Prostate gland (tissue), 2 donors: ENCODE results near the gene CTBP2. TPM values are rescaled to one million over a fixed set of nuclear protein-coding genes. Genes with fewer than 3 reads are reported as not detected.
"Not testable (repeated sequence)": the region's sequence is repeated elsewhere in the genome, so short reads cannot be mapped to it uniquely, and the experiment has no call there.

ENCODE experiments used
- DNase-seq: peaks from one replicate; pipeline ENCODE4 v3.0.0-alpha.2; 2019; ENCODE audit warnings: low spot score
- H3K27ac ChIP-seq, 2 donors: fragments of 200-600 bp; sonication (generic); 2 replicates each; pipeline ENCODE4 v1.5.1; 2017 to 2019
- H3K27me3 ChIP-seq: fragments of 200-600 bp; sonication (generic); replicated peaks from 2 replicates; pipeline ENCODE4 v1.5.1; 2019; ENCODE audit not compliant: insufficient read depth
- H3K36me3 ChIP-seq, 2 donors: fragments of 200-600 bp; sonication (generic); 1 replicate in 1 of 2; 2 replicates in 1 of 2; pipeline versions ENCODE4 v1.5.1 to v1.8.1; 2017 to 2019
- H3K4me1 ChIP-seq: fragments of 200-600 bp; sonication (generic); replicated peaks from 2 replicates; pipeline ENCODE4 v1.5.1; 2019
- H3K4me3 ChIP-seq, 2 donors: fragments of 200-600 bp; sonication (generic); 2 replicates each; pipeline ENCODE4 v1.5.1; 2017 to 2019
- H3K9me3 ChIP-seq: fragments of 200-600 bp; sonication (generic); 2 replicates; pipeline ENCODE4 v1.5.1; 2017
- POLR2A ChIP-seq: fragments of 450-650 bp; IDR thresholded peaks from one replicate; pipeline ENCODE4 v1.6.1; 2016; ENCODE audit warnings: antibody characterized with exemption, mild to moderate bottlenecking
- POLR2AphosphoS5 ChIP-seq: sonication (generic); formaldehyde crosslinking; IDR thresholded peaks from one replicate; pipeline ENCODE4 v1.6.1; 2017; ENCODE audit warnings: antibody characterized with exemption
- WGBS: methylation state at CpG from one replicate; pipeline ENCODE4 v1.1.5; 2018; 5-methylcytosine and 5-hydroxymethylcytosine counted together
- intact Hi-C: fragments of 100-400 bp; cut with DNase I; formaldehyde crosslinking; loops from one replicate; pipeline ENCODE4 v1.14.2; 2022
- total RNA-seq, 2 donors: library from RNA; depleted of rRNA; stranded (reverse); fragments of >200 nt; gene quantifications; one replicate each; pipeline ENCODE4 v1.1.0, GENCODE V29; 2016
- TF ChIP-seq, protein P1 (sequence below), 4 experiments: fragments of 200-600 bp in 2 of 4; fragments of 450-650 bp in 2 of 4; sonication (generic) in 2 of 4; IDR thresholded peaks; 1 replicate in 3 of 4; 2 replicates in 1 of 4; pipeline ENCODE4 v1.5.1; 2016 to 2019; ENCODE audit warnings: antibody characterized with exemption in 4 of 4, mild to moderate bottlenecking in 2 of 4, moderate library complexity in 2 of 4

CTBP2 gene
- total RNA-seq, 2 donors from 2014 or later: 70.2 to 89.7 TPM

DNA sequence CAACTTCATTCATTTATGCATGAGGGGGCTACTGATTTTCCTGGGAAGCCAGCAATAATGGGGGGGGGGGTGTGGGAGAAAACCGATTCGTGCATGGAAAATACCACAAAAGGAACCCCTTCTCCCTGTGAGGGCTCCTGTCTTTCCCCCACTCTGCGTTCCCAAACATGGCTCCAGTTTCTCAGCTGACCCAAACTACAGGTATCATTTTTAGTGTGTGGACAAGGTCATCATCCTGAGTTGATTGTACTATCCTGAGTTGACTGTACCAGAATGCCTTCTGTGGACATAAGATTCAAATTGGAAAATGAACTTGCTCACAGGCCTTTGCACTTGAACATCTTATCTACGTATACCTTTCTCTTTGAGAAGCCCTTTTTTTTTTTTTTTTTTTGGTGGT is 168.5 kb downstream of the CTBP2 start:
- peaks cover 7 to 12% of the 10 kb centered on the region in 2 donors for H3K36me3 ChIP-seq
- no peaks in the 10 kb centered on the region for H3K9me3 ChIP-seq
- H3K4me3 ChIP-seq: no peak overlapping the region
- peak overlapping the region in 1 of 2 donors; percentile 51 for H3K27ac ChIP-seq
- WGBS: 91% methylated on average over 4 of the region's 4 CpGs
- intact Hi-C loops: loop anchor here (2.0 kb wide), 1 partner anchor 69 kb away; no protein-coding TSS in a partner anchor
- no peak for DNase-seq
- peaks cover 12% of the 10 kb centered on the region for H3K4me1 ChIP-seq
- no peaks in the 10 kb centered on the region for H3K27me3 ChIP-seq
- TF ChIP-seq POLR2A (no peak), POLR2AphosphoS5 (no peak)
- TF ChIP-seq, protein P1, sequence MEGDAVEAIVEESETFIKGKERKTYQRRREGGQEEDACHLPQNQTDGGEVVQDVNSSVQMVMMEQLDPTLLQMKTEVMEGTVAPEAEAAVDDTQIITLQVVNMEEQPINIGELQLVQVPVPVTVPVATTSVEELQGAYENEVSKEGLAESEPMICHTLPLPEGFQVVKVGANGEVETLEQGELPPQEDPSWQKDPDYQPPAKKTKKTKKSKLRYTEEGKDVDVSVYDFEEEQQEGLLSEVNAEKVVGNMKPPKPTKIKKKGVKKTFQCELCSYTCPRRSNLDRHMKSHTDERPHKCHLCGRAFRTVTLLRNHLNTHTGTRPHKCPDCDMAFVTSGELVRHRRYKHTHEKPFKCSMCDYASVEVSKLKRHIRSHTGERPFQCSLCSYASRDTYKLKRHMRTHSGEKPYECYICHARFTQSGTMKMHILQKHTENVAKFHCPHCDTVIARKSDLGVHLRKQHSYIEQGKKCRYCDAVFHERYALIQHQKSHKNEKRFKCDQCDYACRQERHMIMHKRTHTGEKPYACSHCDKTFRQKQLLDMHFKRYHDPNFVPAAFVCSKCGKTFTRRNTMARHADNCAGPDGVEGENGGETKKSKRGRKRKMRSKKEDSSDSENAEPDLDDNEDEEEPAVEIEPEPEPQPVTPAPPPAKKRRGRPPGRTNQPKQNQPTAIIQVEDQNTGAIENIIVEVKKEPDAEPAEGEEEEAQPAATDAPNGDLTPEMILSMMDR (IDR thresholded peaks at IDR 0.05): no peak

DNA sequence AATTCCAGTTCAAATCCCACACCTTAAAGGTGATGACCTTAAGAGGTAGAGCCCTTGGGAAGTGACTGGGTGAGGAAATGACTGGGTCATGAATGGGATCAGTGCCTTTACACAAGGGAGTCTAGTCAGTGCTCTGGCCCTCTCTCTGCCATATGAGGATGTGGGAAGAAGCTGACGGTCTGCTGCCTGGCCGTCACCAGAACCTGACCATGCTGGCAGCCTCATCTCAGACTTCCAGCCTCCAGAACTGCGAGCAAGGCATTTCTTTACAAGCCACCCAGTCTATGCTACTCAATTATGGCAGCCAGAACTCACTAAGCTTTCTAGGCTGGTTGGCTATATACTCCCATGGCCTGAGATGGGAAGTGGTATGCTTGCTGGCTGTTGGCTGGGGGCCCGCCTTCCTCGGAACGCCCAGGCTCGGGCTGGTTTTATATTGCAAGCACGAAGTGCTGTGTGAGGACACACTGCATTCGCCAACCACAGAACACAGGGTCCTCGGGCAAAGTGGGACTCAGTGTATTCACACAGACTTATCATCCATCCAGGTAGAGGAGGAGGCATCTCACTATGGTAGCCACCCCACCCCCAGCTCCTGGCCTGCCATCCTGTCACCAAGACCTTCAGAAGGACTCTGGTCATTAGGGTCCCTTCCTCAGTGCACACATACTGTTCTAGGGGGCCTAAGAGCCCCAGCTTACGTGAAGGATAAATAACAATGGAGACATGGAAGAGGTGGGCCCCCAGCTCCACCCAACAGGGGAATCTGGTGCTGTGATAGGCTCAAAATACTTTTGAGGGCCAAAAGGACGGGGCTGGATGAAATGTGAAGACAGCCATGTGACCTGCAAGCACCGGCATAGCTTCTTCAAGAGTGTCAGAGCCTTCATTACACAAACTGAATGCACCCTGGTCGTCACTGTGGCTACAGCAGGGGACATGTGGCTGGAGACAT is 169.4 kb downstream of the CTBP2 start:
- intact Hi-C loops: no loop called here
- TF ChIP-seq POLR2A (no peak), POLR2AphosphoS5 (no peak)
- TF ChIP-seq, protein P1 (IDR thresholded peaks at IDR 0.05): no peak
- H3K27me3 ChIP-seq: no peaks in the 10 kb centered on the region
- no peaks in the 10 kb centered on the region for H3K9me3 ChIP-seq
- peaks cover 12% of the 10 kb centered on the region for H3K4me1 ChIP-seq
- peaks cover 0 to 6% of the 10 kb centered on the region in 2 donors for H3K36me3 ChIP-seq
- H3K27ac ChIP-seq: peak overlapping the region in 1 of 2 donors; percentile 43
- H3K4me3 ChIP-seq: no peak overlapping the region
- 79% methylated on average over 13 of the region's 14 CpGs for WGBS
- no peak for DNase-seq

DNA sequence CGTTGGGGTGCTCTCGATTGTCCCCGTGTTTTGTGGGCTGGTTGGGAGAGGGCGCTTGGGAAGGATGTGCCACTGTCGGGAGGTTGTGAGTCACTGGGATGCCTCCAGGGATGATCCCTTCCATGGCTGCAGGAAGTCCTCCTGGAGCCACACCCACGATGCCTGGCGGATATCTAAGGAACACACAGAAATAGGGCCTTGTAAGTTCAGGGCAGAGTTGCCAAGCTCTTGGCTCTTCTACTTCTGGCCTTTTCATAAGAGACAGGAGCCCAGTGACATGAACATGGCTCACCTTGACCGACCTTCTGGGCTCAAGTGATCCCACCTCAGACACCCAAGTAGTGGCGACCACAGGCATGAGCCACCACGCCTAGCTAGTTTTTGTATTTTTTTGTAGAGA is 170.8 kb downstream of the CTBP2 start:
- intact Hi-C loops: no loop called here
- Histone ChIP-seq H3K4me1 (peaks cover 4% of the 10 kb centered on the region), H3K36me3 (peaks cover 0 to 6% of the 10 kb centered on the region in 2 donors), H3K27ac (peak overlapping the region in 1 of 2 donors; percentile 43), H3K27me3 (no peaks in the 10 kb centered on the region), H3K4me3 (no peak overlapping the region), H3K9me3 (no peaks in the 10 kb centered on the region)
- TF ChIP-seq, protein P1 (IDR thresholded peaks at IDR 0.05): no peak
- TF ChIP-seq POLR2A (no peak), POLR2AphosphoS5 (no peak)
- WGBS: 73% methylated on average over 10 of the region's 10 CpGs
- peak; percentile 8 for DNase-seq

DNA sequence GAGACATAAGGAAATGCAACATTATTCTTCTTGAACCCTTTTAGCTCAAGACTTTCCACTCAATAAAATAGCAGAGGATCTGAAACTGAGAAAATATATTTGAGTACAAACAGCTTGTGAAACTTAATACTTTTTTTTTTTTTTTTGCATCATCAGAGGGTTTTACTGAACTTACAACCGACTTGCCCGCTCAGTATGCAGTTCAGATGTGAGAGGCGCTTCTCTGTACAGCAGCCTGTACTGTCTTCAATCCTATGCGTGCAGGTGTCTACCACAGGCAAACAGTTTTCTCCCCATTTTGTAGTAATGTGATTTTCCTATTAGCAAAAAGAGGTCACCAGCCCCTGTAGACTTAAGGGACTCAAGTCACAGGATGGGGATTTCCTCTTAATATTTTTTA is 171.6 kb downstream of the CTBP2 start:
- H3K27me3 ChIP-seq, H3K9me3 ChIP-seq, H3K27ac ChIP-seq, DNase-seq, intact Hi-C loops, H3K4me1 ChIP-seq, H3K4me3 ChIP-seq, H3K36me3 ChIP-seq: not testable (repeated sequence)
- WGBS: 29% methylated on average over 4 of the region's 4 CpGs

DNA sequence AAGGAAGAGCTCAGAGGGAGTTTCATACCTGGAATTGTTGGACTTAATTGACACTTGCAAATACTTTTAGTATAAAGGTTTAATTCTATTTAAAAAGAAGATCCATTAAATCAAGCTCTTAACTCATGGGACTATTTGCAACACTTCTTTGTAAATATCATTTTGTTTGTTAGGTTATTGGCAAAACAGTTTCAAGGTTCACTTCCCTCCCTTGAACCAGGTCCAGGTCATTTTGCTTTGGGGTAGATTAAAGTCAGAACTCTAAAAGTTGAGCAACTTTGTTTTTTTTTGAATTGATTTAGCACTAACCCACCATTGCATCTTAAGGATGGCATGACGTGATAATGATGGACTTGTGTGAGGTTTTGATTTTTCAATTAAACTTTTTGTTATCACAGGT is 172.6 kb downstream of the CTBP2 start:
- Histone ChIP-seq H3K4me3 (no peak overlapping the region), H3K9me3 (no peaks in the 10 kb centered on the region), H3K4me1 (peaks cover 1% of the 10 kb centered on the region), H3K27me3 (no peaks in the 10 kb centered on the region), H3K27ac (no peak overlapping the region), H3K36me3 (no peaks in the 10 kb centered on the region)
- DNase-seq: no peak
- WGBS: 85% methylated on average over 1 of the region's 1 CpG
- no peak for TF ChIP-seq POLR2AphosphoS5
- TF ChIP-seq, protein P1 (IDR thresholded peaks at IDR 0.05): no peak
- no peak for TF ChIP-seq POLR2A
- intact Hi-C loops: no loop called here
